Fibroblast of skin of left biceps (primary cell): ENCODE measurements around the gene MYCL.
"Not testable (repeated sequence)": the region's sequence is repeated elsewhere in the genome, so short reads cannot be mapped to it uniquely, and the experiment has no call there.

Source experiments
- DNase-seq, 2 experiments: peaks; one replicate each; pipeline ENCODE4 v3.0.0-alpha.2; 2013; ENCODE audit warnings: low read depth in 2 of 2

MYCL gene

DNA sequence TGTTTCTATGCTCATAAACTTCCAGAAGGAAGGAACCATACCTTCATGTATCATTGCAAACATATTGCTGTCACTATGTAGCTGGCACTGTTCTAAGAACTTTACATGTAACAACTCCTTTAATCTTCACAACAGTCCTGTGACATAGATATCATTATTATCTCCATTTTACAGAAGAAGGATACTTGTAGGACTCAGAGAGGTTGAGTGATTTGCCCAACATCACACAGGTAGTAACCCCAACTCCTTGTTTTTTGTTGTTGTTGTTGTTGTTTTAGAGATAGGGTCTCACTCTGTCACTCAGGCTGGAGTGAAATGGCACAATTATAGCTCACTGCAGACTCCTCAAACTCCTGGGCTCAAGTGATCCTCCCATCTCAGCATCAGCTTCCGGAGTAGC, 10.8 kb downstream of the MYCL start:
- DNase-seq: no peak

DNA sequence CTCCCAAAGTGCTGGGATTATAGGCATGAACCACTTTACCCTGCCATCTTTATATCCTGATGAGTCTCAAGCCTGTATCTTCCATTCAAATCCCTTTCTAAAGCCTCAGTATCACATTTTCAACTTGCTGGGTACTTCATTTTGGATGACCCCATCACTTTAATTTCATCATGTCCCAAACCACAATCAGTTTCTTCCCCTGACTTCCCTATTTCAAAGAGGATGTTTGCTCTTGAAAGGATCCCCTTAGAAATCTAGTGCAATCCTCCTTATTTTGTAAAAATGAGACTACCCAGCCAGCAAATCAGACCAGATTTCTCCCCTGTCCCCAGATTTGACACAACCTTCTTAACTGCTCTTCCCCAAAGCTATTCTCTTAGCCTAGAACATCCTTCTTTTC, 11.4 kb downstream of the MYCL start:
- no peak for DNase-seq

DNA sequence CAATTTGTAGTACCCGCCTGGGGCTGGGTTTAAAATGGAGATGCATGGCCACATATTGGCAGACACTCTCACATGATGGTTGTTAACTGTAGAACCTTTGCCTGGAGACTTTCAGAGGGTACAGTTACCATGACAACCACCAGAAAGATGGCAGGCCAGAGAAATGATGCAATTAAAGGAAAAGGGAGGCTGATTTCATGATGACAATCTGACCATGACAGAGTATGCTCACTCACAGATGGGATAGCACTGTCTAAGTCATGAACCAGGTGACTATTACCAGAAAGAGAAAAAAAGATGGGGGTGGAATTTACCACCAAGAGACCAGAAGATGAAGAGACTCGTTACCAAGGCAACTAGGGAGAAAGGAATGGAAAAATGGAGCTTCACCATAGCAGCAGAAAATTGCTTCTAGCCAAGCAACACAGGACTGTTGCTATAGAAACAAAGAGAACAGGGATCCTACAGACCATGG, 14.9 kb downstream of the MYCL start:
- no peak for DNase-seq

DNA sequence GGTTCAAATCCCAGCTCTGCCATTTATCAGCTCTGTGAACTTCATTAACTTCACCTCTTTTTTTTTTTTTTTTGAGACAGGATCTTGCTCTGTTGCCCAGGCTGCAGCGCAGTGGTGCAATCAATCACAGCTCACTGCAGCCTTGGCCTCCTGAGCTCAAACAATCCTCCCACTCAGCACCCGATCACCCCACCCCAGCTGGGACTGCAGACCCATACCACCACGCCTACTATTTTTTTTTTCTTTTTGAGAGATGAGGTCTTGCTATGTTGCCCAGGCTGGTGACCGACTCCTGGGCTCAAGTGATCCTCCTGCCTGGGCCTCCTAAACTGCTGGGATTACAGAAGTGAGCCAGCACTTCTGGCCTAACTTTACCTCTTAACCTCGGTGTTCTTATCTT, 16.2 kb downstream of the MYCL start:
- DNase-seq: no peak

DNA sequence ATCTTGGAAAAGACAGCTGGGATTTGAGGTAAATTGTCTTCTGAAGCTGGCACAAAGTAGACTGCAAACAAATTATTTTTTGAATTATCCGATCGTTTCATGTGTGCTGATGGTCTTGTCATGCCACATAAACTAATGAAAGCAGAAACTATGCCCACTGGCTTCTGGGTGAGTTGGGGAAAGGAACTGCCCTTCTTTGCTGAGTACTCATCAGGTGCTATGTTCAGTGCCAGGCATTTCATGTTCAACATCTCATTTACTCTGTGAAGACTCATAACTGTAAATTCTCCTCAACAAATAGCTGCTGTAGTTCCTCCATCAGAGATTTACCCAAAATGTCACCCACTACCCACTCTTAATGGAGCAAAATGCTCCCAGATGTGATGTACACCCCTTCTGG, 19.6 kb downstream of the MYCL start:
- DNase-seq: no peak

DNA sequence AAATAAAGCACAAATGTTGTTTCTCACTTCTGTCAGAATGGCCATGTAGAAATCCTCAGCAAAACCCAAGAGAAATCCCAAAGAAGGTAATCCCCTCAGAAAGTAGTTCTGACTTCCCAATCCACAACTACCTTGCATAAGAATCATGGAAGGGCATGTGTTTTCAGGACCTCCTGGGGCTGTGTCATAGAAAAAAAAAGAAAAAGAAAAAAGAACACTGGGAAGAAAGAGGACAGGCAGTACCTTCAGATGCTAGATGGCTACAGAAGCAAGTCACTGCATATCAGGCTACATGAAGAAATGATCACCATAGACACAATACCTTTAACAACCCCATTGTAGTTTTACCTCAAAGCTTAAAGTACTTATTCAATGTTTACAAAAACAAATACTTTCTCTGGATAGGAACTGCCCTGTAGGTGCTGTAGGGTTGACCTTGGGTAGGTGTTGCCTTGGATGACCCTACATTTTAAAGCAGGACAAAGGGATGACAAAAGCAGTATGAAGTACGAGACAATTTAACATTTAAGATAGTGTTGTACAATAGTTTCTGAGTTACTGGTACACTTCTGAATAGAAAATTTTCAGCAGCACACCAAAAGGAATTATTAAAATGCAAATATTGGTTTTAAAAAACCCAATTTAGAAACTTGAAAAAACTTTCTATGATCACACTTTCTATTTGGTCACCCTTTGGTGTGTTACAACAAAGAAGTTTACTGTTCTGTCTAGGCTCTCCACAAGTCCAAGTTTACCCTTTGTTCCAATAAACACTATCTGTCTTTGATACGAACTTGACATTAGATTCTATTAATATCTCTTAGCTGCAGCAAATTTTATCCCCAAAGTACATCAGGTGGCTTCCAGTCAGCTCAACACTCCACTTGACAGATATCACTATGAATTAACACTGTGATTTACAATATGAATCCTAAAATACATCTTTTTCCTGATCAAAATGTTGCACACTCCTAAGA, 23.4 kb downstream of the MYCL start:
- no peak for DNase-seq

DNA sequence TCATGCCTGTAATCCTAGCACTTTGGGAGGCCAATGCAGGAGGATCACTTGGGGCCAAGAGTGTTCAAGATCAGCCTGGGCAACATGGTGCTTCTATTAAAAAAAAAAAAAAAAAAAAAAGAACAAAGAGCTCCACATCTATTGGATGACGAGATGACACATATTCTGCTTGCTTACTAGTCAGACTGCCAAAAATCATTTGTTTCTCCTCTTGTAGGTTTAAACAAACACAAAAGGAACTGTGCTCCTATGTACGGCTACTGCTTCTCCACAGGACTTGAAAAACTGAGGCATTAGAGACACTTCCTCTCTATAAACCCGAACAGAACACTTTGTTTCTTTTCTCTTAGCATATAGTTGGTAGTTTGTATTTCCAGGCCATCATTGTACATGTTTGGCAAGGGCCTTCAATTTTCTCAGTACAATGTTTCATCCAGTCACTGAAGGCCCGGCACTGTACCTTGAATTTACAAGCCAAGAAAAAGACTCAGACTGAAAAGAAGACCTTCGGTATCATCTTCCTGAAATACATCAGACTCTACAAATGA, 24.4 kb downstream of the MYCL start:
- DNase-seq: no peak

DNA sequence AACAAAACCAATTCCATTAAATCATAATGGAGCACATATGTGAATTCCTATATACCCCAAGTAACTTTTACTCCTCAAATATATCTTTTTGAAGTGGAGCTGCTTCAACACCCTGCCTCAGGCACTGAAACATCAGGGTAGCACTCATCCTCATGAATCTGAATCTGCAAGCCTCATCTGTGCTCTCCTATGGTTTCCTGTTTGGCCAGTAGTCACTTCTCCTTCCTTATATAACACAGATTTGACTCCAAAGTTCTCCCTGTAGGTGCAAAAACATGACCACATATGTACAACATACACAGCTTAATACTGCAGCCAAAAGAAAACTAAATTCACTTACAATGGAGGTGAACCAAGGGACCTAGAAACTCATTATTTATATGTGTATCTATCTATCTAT, 25.6 kb downstream of the MYCL start:
- no peak for DNase-seq

DNA sequence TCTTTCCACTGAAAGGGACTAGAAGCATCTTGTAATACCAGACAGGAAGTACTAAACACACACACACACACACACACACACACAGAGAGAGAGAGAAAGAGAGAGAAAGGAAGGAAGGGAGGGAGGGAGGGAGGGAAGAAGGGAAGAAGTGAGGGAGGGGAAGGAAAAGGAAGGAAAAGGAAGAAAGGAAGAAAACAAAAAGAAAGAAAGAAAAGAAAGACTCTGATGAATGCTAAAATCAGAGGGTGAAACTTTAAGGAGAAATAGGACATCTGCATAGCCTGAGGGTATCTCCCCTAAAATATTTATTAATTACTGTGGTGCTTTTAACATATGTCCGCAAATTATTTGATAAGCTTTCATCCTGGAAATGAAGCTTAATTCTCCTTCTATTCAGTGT, 29.0 kb downstream of the MYCL start:
- no peak for DNase-seq

DNA sequence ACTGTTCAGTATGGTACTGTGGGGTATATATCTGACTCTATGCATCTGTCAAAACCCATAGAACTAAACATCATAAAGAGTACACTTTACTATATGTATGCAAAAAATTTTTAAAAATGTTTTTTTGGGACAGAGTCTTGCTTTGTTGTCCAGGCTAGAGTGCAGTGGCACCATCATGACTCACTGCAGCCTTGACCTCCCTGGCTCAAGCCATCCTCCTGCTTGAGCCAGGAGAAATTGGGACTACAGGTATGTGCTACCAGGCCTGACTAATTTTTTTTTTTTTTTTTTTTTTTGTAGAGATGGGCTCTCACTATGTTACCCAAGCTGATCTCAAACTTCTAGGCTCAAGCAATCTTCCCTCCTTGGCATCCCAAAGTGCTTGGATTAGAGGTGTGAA, 29.9 kb downstream of the MYCL start:
- DNase-seq: no peak

DNA sequence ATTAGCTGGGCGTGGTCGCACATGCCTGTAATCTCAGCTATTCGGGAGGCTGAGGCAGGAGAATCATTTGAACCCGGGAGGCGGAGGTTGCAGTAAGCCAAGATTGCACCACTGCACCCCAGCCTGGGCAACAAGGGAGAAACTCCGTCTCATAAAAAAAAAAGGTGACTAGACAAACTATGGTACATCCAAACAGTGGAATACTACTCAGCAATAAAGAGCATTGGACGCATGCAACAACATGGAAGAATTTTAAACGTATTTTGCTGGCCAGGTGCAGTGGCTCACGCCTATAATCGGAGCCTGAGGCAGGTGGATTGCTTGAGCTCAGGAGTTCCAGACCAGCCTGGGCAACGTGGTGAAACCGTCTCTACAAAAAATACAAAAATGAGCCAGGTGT, 30.7 kb downstream of the MYCL start:
- DNase-seq: not testable (repeated sequence)

DNA sequence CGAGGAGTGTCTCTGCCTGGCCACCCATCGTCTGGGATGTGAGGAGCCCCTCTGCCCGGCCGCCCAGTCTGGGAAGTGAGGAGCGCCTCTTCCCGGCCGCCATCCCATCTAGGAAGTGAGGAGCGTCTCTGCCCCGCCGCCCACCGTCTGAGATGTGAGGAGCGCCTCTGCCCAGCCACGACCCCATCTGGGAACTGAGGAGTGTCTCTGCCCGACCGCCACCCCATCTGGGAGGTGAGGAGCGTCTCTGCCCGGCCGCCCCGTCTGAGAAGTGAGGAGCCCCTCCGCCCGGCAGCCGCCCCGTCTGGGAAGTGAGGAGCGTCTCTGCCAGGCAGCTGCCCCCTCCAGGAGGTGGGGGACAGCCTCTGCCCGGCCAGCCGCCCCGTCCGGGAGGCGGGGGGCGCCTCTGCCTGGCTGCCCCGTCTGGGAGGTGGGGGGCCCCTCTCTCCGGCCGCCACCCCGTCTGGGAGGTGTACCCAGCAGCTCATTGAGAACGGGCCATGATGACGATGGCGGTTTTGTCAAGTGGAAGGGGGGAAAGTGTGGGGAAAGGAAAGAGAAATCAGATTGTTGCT, 32.1 kb downstream of the MYCL start:
- DNase-seq: not testable (repeated sequence)

DNA sequence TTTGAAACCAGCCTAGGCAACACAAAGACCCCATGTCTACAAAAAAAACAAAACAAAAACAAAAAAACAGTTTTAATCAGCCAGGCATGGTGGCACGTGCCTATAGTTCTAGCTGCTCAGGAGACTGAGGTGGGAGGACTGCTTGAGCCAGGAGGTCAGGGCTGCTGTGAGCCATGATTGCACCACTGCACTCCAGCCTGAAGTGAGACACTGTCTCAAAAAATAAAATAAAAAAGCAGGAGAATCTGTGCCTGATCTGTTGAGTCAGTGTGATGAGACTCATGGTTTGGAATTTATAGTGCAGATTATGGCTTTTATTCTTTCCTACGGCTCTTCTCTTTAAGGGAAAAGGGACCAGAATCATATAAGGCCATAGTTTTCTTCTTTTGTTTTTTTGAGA, 35.0 kb downstream of the MYCL start:
- peak in 1 of 2 experiments; percentile 26 for DNase-seq

DNA sequence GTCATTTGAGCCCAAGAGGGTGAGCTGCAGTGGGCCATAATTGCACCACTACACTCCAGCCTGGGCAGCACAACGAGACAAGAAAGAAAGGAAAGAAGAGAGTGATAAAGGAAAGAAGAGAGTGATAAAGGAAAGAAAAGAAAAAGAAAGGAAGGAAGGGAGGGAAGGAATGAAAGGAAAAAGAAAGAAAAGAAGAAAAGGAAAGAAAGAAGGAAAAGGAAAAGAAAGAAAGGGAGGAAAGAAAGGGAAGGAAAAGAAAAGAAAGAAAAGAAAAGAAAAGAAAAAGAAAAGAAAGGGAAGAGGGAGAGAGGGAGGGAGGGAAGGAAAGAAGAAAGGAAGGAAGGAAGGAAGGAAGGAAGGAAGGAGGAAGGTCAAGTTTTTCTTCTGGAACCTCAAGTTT, 36.0 kb downstream of the MYCL start:
- DNase-seq: no peak

DNA sequence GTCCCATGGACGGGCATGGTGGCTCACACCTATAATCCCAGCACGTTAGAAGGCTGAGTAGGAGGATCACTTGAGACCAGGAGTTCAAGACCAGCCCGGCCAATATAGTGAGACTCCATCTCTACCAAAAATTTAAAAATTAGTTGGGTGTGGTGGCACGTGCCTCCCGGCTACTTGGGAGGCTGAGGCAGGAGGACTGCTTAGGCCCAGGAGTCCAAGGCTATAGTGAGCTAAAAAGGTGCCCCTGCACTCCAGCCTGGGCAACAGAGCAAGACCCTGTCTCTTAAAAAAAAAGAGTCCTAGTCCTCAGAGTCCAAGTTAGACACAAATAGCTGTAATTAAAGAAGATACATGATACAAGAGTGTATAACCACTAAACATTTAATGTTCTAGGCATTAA, 38.5 kb downstream of the MYCL start:
- no peak for DNase-seq

DNA sequence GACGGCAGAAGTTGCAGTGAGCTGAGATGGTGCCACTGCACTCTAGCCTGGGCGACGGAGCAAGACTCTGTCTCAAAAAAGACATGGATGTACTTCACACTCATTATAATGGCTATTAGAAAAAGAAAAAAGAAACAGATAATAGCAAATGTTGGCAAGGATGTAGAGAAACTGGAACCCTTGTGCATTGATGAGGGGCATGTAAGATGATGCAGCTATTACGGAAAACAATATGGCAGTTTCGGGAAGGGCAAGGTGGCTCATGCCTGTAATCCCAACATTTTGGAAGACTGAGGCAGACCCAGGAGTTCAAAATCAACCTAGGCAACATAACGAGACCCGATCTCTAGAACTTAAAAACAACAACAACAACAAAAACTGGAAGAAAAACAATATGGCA, 40.7 kb downstream of the MYCL start:
- no peak for DNase-seq

DNA sequence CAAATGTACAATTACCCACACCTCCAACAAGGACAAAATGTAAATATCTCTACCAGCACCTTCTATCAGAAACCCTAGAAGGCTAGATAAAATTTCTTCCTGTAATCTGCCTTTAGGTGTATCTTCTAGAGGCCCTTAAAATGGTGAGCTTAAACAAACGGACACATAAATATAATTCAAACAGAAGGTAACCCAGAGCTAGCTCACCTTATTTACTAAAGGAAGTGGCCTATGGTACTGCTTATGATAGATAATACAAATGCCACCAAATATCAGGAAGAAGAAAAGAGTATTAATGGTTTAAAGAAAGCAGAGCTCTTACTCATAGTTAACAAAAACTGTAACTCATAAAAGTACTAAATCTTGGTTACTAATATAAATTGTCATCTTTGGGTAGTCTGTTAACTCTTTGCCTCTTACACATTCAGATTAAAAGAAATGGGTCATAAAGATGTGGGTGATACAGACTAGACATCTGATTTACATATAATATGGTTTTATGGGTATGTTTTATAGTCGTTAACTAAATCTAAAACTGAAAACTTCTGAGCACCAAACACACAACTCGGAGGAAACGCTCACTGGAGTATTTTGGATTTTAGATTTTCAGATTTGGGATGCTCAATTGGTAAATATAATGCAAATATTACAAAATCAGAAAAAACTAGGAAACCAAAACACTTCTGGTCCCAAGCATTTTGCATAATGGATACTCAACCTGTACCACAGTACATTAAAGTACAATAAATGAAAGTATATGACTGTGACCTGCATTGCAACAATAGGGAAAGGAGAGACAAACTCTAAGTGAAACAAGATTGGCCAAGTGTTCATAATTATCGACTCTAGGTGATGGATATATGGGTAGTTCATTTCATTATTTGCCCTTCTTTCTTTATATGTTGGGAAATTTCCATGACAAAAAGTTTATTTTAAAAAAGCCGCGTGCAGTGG, 41.6 kb downstream of the MYCL start:
- DNase-seq: no peak

DNA sequence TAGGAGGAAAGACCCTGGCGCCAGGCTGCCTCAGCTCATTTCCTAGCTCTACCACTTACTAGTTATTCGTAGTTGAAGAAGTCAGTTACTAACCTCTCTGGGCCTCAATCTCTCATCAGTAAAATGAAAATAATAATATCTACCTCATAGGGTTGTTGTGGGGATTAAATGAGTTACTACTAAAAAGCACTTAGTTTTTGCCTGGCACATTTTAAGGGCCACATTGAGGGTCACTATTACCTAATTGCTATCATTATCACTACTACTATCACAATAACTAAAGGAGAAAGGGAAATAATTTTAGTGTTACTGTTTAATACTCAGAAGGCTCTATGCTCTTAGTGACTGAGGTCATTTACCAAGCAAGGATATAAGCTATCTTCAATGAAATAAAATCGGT, 43.4 kb downstream of the MYCL start:
- no peak for DNase-seq

DNA sequence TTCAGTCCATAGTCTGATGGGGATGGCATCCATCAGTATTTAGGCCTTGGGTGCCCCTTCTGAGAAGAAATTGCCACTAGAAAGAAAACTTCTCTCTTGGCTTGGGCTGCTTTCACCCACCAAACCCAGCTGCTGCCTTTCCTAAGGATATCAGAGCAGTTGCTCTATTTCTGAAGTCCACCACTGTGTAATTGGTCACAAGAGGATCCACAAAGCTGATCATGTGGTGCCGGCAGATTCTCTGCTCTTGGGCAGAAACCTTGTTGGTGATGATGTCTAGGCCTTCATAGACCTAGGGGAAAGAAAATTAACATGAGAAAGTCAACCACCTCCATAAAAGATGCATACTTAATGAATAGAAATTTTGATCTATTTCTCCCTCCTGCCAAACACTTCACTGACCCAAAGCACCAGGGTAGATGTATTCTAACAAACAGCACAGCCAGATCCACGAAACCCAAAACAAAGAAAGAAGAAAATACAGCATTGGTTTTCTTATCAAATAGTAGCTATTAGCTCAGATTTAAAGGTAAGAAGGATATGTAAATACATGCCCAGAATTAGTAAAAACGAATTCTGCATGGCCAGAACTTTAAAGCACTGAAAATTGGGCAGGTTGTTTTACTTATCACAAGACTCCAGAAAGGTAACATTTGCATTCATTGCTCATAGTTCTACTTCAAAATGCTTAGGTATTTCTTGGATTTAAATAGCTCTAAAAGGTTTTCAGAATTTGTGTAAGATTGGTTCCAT, 44.4 kb downstream of the MYCL start:
- DNase-seq: no peak

DNA sequence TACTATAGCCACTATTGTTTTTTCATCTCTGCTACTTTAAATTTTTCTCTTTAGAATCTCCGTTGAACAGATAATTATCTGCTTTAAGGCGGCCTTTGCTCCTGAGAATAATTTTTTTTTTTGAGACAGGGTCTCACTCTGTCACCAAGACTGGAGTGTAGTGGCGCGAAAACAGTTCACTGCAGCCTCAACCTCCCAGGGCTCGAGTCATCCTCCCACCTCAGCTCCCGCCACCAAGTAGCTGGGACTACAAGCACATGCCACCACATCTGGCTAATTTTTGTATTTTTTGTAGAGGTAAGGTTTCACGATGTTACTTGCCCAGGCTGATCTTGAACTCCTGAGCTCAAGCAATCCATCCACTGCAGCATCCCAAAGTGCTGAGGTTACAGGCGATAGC, 47.0 kb downstream of the MYCL start:
- no peak for DNase-seq

DNA sequence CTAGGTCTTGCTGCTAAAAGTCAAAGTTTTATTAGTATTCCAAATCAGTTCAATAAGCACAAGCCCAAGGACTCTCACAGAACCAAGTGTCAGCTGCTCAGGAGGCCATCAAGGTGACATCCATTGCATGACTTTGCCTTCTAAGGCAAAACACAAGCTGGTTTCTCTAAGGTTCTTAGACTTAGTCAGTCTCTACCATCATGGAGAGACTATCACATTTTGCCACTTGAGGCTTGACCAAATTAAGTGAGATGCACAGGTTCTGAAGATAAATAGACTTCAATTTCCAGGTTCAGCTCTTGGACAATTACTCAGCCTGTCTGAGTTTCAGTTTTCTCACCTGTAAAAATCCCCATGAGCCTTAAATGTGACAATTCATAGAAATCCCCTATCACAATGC, 47.4 kb downstream of the MYCL start:
- no peak for DNase-seq
